ENCODE data around the gene CACNA1C. TPM values are rescaled to one million over a fixed set of nuclear protein-coding genes. Genes with fewer than 3 reads are reported as not detected.

CACNA1C gene
- total RNA-seq, 1 donor from 2014 or later = 11.7 TPM

DNA sequence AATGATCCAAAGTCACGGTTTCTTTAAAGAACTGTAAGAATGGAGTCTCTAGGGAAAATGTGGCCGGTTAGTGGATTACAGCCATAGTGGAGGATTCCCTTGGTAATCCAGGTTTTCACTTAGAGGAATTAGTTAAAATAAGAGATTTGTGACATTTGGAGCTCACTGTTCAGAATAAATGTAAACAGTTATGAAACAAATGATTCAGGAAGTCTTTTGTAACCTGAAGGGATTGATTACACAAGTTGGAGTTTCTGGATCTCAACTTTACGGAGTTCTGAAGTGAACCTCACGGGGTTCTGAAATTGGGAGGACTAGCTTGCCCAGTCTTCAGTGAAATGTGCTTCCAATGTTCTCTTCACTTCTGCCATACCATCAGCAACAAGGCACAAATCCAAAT is 507.6 kb downstream of the CACNA1C start:
- Mint-ChIP-seq H3K4me1 (ENCODE audit: low read depth) (no peaks in the 10 kb centered on the region), H3K27ac (no peak overlapping the region), H3K36me3 (ENCODE audit: insufficient read depth) (no peaks in the 10 kb centered on the region), H3K4me3 (ENCODE audit: low read depth) (no peak overlapping the region), H3K27me3 (peaks cover 40% of the 10 kb centered on the region), H3K9me3 (ENCODE audit: low read depth) (no peaks in the 10 kb centered on the region)
- TF ChIP-seq, protein P1, sequence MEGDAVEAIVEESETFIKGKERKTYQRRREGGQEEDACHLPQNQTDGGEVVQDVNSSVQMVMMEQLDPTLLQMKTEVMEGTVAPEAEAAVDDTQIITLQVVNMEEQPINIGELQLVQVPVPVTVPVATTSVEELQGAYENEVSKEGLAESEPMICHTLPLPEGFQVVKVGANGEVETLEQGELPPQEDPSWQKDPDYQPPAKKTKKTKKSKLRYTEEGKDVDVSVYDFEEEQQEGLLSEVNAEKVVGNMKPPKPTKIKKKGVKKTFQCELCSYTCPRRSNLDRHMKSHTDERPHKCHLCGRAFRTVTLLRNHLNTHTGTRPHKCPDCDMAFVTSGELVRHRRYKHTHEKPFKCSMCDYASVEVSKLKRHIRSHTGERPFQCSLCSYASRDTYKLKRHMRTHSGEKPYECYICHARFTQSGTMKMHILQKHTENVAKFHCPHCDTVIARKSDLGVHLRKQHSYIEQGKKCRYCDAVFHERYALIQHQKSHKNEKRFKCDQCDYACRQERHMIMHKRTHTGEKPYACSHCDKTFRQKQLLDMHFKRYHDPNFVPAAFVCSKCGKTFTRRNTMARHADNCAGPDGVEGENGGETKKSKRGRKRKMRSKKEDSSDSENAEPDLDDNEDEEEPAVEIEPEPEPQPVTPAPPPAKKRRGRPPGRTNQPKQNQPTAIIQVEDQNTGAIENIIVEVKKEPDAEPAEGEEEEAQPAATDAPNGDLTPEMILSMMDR (IDR thresholded peaks at IDR 0.05; ENCODE audit: unreplicated experiment) = no peak
- no peak for DNase-seq (ENCODE audit: low spot score, unreplicated experiment)

DNA sequence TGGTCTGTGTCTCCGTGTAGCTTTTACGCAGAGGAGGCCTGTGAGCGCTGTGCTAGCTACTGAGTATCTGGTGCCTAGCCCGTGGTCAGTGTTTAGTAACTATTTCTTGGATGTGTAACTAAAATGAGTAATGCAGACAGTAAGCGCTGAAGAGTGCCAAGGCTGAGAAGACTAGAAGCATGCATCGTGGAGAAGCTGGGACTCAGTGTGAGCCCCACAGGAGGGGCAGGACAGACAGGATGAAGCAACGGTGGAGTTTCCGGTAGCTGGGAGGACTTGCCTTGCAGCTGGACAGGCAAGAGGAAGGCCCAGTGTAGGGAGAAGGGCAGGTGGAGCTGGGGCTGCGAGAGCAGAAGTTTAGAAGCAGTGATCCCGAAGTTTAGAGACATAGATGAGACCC is 508.6 kb downstream of the CACNA1C start:
- TF ChIP-seq, protein P1 (IDR thresholded peaks at IDR 0.05; ENCODE audit: unreplicated experiment) = no peak
- Mint-ChIP-seq H3K27ac (no peak overlapping the region), H3K27me3 (peaks cover 32% of the 10 kb centered on the region), H3K4me3 (ENCODE audit: low read depth) (no peak overlapping the region), H3K4me1 (ENCODE audit: low read depth) (no peaks in the 10 kb centered on the region), H3K9me3 (ENCODE audit: low read depth) (no peaks in the 10 kb centered on the region), H3K36me3 (ENCODE audit: insufficient read depth) (no peaks in the 10 kb centered on the region)
- DNase-seq (ENCODE audit: low spot score, unreplicated experiment) = no peak

DNA sequence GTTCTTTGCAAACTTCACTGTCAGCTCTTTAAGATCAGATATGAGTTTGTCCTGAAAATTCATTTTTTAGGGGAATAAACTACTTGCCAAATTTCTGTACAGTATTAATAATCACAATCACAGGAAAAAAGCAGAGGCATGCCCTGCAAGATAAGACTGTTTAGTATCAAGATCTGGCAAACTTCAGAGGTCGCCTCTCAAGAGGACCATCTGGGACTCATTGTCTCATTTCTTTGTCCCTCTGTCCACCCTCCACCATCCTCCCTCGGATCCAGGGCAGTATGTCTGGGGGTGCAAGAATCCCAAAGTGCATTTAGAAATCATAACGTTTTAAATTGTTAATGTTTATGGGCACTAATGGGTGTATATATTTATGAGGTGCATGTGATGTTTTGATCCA is 509.6 kb downstream of the CACNA1C start:
- peaks cover 23% of the 10 kb centered on the region for H3K27me3 Mint-ChIP-seq
- DNase-seq (ENCODE audit: low spot score, unreplicated experiment) = no peak
- TF ChIP-seq, protein P1 (IDR thresholded peaks at IDR 0.05; ENCODE audit: unreplicated experiment) = no peak
- H3K4me1 Mint-ChIP-seq (ENCODE audit: low read depth) = no peaks in the 10 kb centered on the region
- no peak overlapping the region for H3K27ac Mint-ChIP-seq
- H3K36me3 Mint-ChIP-seq (ENCODE audit: insufficient read depth) = no peaks in the 10 kb centered on the region
- H3K9me3 Mint-ChIP-seq (ENCODE audit: low read depth) = no peaks in the 10 kb centered on the region
- no peak overlapping the region for H3K4me3 Mint-ChIP-seq (ENCODE audit: low read depth)

DNA sequence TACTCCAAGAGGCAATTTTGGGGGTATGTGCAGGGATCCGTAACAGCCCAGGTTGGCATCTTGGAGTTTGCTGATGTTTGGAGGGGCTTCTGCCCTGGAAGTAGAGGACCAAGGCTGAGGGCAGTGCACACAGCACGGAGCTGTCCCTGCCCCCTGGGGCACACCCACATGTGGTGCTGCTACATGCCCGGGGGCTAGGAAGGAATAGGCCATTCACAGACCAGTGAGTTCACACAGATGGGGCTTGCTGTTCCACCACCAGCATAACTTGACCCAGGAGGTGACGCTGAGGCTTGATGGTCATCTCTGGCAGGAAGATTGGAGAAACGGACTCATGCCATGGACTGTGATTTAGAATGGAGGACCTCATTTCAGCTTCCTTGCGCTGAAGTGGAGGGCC is 510.9 kb downstream of the CACNA1C start:
- Mint-ChIP-seq H3K9me3 (ENCODE audit: low read depth) (no peaks in the 10 kb centered on the region), H3K36me3 (ENCODE audit: insufficient read depth) (no peaks in the 10 kb centered on the region)

DNA sequence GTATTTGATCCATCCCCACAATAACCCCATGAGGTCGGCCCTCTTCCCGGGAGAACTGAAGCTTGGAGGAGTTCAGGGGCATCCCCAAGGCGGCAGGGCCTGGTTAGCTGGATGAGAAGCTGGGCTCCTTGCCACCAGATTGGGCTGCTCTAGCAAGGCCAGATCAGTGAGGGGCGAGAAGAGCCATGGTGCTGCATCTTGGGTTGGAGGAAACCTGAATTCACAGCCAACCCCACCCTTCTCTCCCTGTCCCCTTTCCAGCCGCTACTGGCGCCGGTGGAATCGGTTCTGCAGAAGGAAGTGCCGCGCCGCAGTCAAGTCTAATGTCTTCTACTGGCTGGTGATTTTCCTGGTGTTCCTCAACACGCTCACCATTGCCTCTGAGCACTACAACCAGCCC is 513.4 kb downstream of the CACNA1C start:
- Mint-ChIP-seq H3K4me1 (ENCODE audit: low read depth) (no peaks in the 10 kb centered on the region), H3K27me3 (peaks cover 23% of the 10 kb centered on the region), H3K4me3 (ENCODE audit: low read depth) (no peak overlapping the region), H3K9me3 (ENCODE audit: low read depth) (no peaks in the 10 kb centered on the region), H3K36me3 (ENCODE audit: insufficient read depth) (no peaks in the 10 kb centered on the region), H3K27ac (no peak overlapping the region)
- DNase-seq (ENCODE audit: low spot score, unreplicated experiment) = no peak
- TF ChIP-seq, protein P1 (IDR thresholded peaks at IDR 0.05; ENCODE audit: unreplicated experiment) = no peak

More for the DNA sequence above, 510.9 kb downstream of the CACNA1C start:
- Mint-ChIP-seq H3K4me1 (ENCODE audit: low read depth) (no peaks in the 10 kb centered on the region), H3K27ac (no peak overlapping the region), H3K27me3 (peaks cover 15% of the 10 kb centered on the region), H3K4me3 (ENCODE audit: low read depth) (no peak overlapping the region)
- no peak for DNase-seq (ENCODE audit: low spot score, unreplicated experiment)
- TF ChIP-seq, protein P1 (IDR thresholded peaks at IDR 0.05; ENCODE audit: unreplicated experiment) = no peak

All from progenitor cell of endocrine pancreas (in vitro differentiated cells).